HEK293T (cell line): ENCODE results near the gene PCDH9.

Source experiments
- CTCF ChIA-PET: fragments of 350-600 bp; formaldehyde crosslinking; extraction: SDS; loops from one replicate; lab custom pipeline; 2021; ENCODE audit warnings: antibody characterized with exemption, inconsistent platforms; lab: Yijun Ruan, JAX
- POLR2A ChIA-PET: fragments of 350-600 bp; formaldehyde crosslinking; extraction: SDS; loops from one replicate; lab custom pipeline; 2020; ENCODE audit warnings: antibody characterized with exemption, inconsistent platforms; lab: Yijun Ruan, JAX
- DNase-seq: peaks from one replicate; pipeline ENCODE4 v3.0.0; 2012; ENCODE audit warnings: mixed read lengths; ENCODE audit errors: extremely low spot score
- ARNT ChIP-seq: fragments of 450-650 bp; IDR thresholded peaks from 2 replicates; pipeline ENCODE4 v1.6.1; 2017; ENCODE audit warnings: mild to moderate bottlenecking
- BHLHE40 ChIP-seq: fragments of 450-650 bp; IDR thresholded peaks from 2 replicates; pipeline ENCODE4 v1.6.1; 2016; ENCODE audit warnings: mild to moderate bottlenecking, moderate library complexity, borderline replicate concordance
- CTBP1 ChIP-seq: fragments of 450-650 bp; IDR thresholded peaks from 2 replicates; pipeline ENCODE4 v1.6.1; 2016; ENCODE audit warnings: borderline replicate concordance
- ELF4 ChIP-seq: fragments of 450-650 bp; IDR thresholded peaks from 2 replicates; pipeline ENCODE4 v1.6.1; 2017; ENCODE audit warnings: antibody characterized with exemption
- FOXA1 ChIP-seq: fragments of 450-650 bp; IDR thresholded peaks from 2 replicates; pipeline ENCODE4 v1.6.1; 2016; ENCODE audit warnings: mild to moderate bottlenecking
- FOXK2 ChIP-seq: fragments of 450-650 bp; IDR thresholded peaks from 2 replicates; pipeline ENCODE4 v1.6.1; 2016; ENCODE audit warnings: mild to moderate bottlenecking
- FOXM1 ChIP-seq: fragments of 450-650 bp; IDR thresholded peaks from 2 replicates; pipeline ENCODE4 v1.6.1; 2017; ENCODE audit warnings: mild to moderate bottlenecking, borderline replicate concordance
- HDGF ChIP-seq: fragments of 450-650 bp; IDR thresholded peaks from 2 replicates; pipeline ENCODE4 v1.6.1; 2017; ENCODE audit warnings: antibody characterized with exemption, borderline replicate concordance
- L3MBTL2 ChIP-seq: fragments of 450-650 bp; conservative IDR thresholded peaks from 2 replicates; pipeline ENCODE4 v1.6.1; 2016; ENCODE audit warnings: mild to moderate bottlenecking
- LEF1 ChIP-seq: fragments of 450-650 bp; IDR thresholded peaks from 2 replicates; pipeline ENCODE4 v1.6.1; 2017; ENCODE audit warnings: mild to moderate bottlenecking, borderline replicate concordance
- NFRKB ChIP-seq: fragments of 450-650 bp; IDR thresholded peaks from 2 replicates; pipeline ENCODE4 v1.6.1; 2016; ENCODE audit warnings: mild to moderate bottlenecking, moderate library complexity
- SP1 ChIP-seq: fragments of 450-650 bp; IDR thresholded peaks from 2 replicates; pipeline ENCODE4 v1.6.1; 2017
- SUZ12 ChIP-seq: fragments of 450-650 bp; IDR thresholded peaks from 2 replicates; pipeline ENCODE4 v1.6.1; 2016; ENCODE audit warnings: mild to moderate bottlenecking
- TARDBP ChIP-seq: fragments of 450-650 bp; IDR thresholded peaks from 2 replicates; pipeline ENCODE4 v1.6.1; 2016
- ZNF384 ChIP-seq: fragments of 450-650 bp; IDR thresholded peaks from 2 replicates; pipeline ENCODE4 v1.6.1; 2016
- TF ChIP-seq, protein P1 (sequence below): fragments of 450-650 bp; IDR thresholded peaks from 2 replicates; pipeline ENCODE4 v1.6.1; 2016

PCDH9 gene

DNA sequence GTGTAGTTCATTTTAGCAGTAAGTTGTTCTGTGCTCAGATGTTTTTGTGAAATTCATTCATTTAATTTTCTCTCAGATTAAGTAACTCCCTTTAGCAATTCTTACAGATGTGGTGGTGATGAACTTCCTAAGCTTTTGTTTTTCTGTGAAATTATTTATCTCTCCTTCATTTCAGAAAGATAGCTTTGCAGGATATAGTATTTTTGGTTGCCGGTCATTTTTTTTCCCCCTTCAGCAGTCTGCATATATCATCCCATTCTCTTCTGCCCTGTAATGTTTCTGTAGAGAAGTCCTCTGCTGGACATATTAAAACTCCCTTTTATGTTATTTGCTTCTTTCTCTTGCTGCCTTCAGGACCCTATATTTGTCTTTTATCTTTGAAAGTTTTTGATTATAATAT, 470.2 kb downstream of the PCDH9 start:
- DNase-seq, result no peak
- ChIA-PET POLR2A (no interaction called here), CTCF (no interaction called here)
- TF ChIP-seq TARDBP, result no peak
- TF ChIP-seq ZNF384, result peak; percentile 55

GRCh38 chr13:66751691-66752090, 478.4 kb downstream of the PCDH9 start:
- POLR2A ChIA-PET, result no interaction called here
- TF ChIP-seq L3MBTL2 (no peak), BHLHE40 (no peak), SP1 (no peak), FOXA1 (no peak), FOXM1 (no peak), NFRKB (no peak), TARDBP (no peak), SUZ12 (no peak), ZNF384 (no peak), ELF4 (no peak), HDGF (no peak), LEF1 (no peak), FOXK2 (no peak), ARNT (no peak), CTBP1 (no peak)
- TF ChIP-seq, protein P1, sequence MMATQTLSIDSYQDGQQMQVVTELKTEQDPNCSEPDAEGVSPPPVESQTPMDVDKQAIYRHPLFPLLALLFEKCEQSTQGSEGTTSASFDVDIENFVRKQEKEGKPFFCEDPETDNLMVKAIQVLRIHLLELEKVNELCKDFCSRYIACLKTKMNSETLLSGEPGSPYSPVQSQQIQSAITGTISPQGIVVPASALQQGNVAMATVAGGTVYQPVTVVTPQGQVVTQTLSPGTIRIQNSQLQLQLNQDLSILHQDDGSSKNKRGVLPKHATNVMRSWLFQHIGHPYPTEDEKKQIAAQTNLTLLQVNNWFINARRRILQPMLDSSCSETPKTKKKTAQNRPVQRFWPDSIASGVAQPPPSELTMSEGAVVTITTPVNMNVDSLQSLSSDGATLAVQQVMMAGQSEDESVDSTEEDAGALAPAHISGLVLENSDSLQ, result no peak
- CTCF ChIA-PET, result no interaction called here
- no peak for DNase-seq

- ChIA-PET POLR2A (no interaction called here), CTCF (interaction anchor here (0.6 kb wide), 1 partner anchor 433 kb away, joined by 3 read pairs; no protein-coding TSS in a partner anchor)
- TF ChIP-seq L3MBTL2, result no peak
- TF ChIP-seq NFRKB, result no peak
- TF ChIP-seq ELF4, result no peak
- no peak for TF ChIP-seq HDGF
- no peak for TF ChIP-seq FOXM1
- TF ChIP-seq SUZ12, result no peak
- no peak for TF ChIP-seq TARDBP
- no peak for TF ChIP-seq CTBP1
- no peak for TF ChIP-seq BHLHE40
- TF ChIP-seq SP1, result no peak
- no peak for TF ChIP-seq ARNT
- TF ChIP-seq FOXK2, result no peak
- TF ChIP-seq, protein P1, result no peak
- TF ChIP-seq ZNF384, result no peak
- TF ChIP-seq FOXA1, result no peak
- no peak for TF ChIP-seq LEF1
- DNase-seq, result no peak
Measured at GRCh38 chr13:66748712-66749111, 481.4 kb downstream of the PCDH9 start.

GRCh38 chr13:66745307-66745706, 484.8 kb downstream of the PCDH9 start:
- DNase-seq, result no peak
- ChIA-PET CTCF (no interaction called here), POLR2A (no interaction called here)
- TF ChIP-seq HDGF (no peak), CTBP1 (no peak), ZNF384 (no peak), LEF1 (no peak), NFRKB (no peak), L3MBTL2 (no peak), TARDBP (no peak), SUZ12 (no peak), SP1 (no peak), ARNT (no peak), FOXK2 (no peak)
- TF ChIP-seq, protein P1, result no peak

DNA sequence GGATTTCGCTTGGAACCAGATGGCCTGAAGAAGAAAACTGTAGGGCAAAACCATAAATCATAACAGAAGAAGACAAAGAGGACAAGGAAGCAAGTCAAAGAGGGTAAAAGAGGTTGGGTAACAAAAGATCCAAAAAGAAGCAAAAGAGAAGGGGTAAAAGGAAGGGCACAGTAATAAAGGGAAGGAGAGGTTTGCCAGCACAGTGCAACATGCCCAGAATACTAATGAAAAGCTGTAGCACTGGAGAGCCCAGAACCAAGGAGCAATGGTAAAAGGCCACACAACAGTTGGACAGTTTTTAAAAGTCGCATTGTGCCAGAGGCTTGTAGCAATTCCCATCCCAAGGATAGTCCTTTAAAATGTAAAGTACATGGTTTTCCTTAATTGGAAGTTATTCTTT, 506.6 kb downstream of the PCDH9 start:
- ChIA-PET POLR2A (no interaction called here), CTCF (interaction anchor here (0.7 kb wide), 1 partner anchor 406 kb away, joined by 3 read pairs; no protein-coding TSS in a partner anchor)
- TF ChIP-seq CTBP1, result no peak
- peak; percentile 24; the same call in 1 of the 2 replicates for TF ChIP-seq TARDBP
- TF ChIP-seq BHLHE40, result no peak
- TF ChIP-seq FOXK2, result no peak
- no peak for TF ChIP-seq HDGF
- TF ChIP-seq, protein P1, result peak; percentile 63
- no peak for TF ChIP-seq ARNT
- no peak for DNase-seq

GRCh38 chr13:66716538-66716937, 513.6 kb downstream of the PCDH9 start:
- ChIA-PET POLR2A (no interaction called here), CTCF (interaction anchor here (0.6 to 1.3 kb wide), 3 partner anchors 15 to 152 kb away, joined by 3 to 5 read pairs (median 3); no protein-coding TSS in a partner anchor)
- DNase-seq, result no peak
- TF ChIP-seq FOXA1 (no peak), ARNT (no peak), FOXM1 (no peak), SP1 (no peak), ZNF384 (no peak), NFRKB (no peak), SUZ12 (no peak), CTBP1 (no peak), BHLHE40 (no peak), LEF1 (no peak), TARDBP (no peak), HDGF (no peak), FOXK2 (no peak), ELF4 (no peak), L3MBTL2 (no peak)
- TF ChIP-seq, protein P1, result no peak
